ENCODE measurements around the gene SLC8A1. TPM values are rescaled to one million over a fixed set of nuclear protein-coding genes. Genes with fewer than 3 reads are reported as not detected.

Gene SLC8A1
- total RNA-seq, 2 experiments from 2014 or later, result 0.47 to 0.59 TPM

DNA sequence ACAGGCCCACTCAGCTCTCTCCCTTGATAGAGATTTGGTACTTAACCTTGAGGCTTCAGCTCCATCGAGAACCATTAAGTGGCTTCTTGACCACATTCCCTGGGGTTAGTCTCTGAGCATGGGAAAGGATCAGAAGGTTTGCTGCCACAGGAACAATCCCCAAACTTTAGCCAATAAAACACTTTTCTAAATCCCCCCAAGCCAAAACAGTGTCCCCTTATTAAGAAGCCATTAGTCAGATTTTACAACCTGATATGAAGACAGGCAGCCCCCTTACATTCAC is 37.7 kb upstream of the SLC8A1 start:
- H3K9me3 ChIP-seq (ENCODE audit: control insufficient read depth in 1 of 2, insufficient read depth in 1 of 2, low read length in 2 of 2), result no peaks in the 10 kb centered on the region
- ChIA-PET POLR2A (no interaction called here), CTCF (no interaction called here)
- H3K27me3 Mint-ChIP-seq, result no peaks in the 10 kb centered on the region
- intact Hi-C loops (cut with DNase I, micrococcal nuclease), result no loop called here
- no peak for TF ChIP-seq CTCF (IDR thresholded peaks at IDR 0.05)
- H3K36me3 Mint-ChIP-seq (ENCODE audit: low read depth), result no peaks in the 10 kb centered on the region
- no peaks in the 10 kb centered on the region for H3K27me3 ChIP-seq (ENCODE audit: control insufficient read depth in 1 of 2, insufficient read depth in 2 of 2, low read length in 2 of 2)
- peaks cover 21% of the 10 kb centered on the region for H3K4me1 Mint-ChIP-seq (ENCODE audit: low read depth)
- peaks cover 2% of the 10 kb centered on the region for H3K9me3 Mint-ChIP-seq
- no peak for ATAC-seq (ENCODE audit: poor library complexity)
- no peaks in the 10 kb centered on the region for H3K36me3 ChIP-seq (ENCODE audit: insufficient read depth, low read length)
- no peak for DNase-seq
- H3K4me1 ChIP-seq (ENCODE audit: insufficient read depth, low read length), result no peaks in the 10 kb centered on the region
- H3K4me3 ChIP-seq (ENCODE audit: low read length), result peak overlapping the region; percentile 42
- peak overlapping the region; percentile 29 for H3K27ac Mint-ChIP-seq
- H3K4me3 Mint-ChIP-seq, result peak overlapping the region; percentile 75
- H3K27ac ChIP-seq (ENCODE audit: low read depth in 1 of 2, low read length in 2 of 2), result no peak overlapping the region

DNA sequence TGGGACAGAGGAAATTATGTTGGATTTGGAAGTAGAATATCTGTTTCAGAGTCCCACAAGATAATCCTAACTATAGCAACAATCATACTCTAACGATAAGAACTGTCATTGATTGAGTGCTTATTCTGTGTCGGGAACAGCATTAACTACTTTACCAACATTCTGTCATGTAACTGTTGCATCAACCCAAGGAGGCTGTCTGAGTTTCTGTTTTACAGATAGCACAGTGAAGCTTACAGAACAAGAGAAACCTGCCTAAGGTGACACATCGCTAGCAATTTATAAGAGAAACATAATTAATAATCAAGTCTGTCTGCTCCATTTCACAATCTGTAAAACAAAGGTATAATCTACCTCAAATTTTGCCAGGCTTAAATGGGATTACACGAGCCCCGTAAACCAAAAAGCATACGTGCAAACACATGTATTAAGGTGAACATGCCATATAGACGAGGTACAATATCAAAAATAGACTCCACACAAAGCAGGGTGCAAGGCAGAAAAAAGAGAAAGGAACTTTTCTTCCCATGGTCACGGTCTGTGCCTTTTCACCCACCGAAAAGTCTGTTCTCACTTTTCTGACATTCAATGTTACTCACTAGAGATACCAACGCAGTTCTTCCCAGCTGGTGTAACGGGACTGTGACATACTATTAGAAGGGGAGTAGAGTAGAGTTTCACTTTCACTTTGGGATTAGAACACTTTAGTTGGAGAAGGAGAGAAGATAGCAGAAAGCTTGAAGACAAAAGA is 37.2 kb upstream of the SLC8A1 start:
- no peak for ATAC-seq (ENCODE audit: poor library complexity)
- H3K4me1 Mint-ChIP-seq (ENCODE audit: low read depth), result peaks cover 21% of the 10 kb centered on the region
- no peaks in the 10 kb centered on the region for H3K27me3 Mint-ChIP-seq
- intact Hi-C loops (cut with DNase I, micrococcal nuclease), result no loop called here
- ChIA-PET CTCF (no interaction called here), POLR2A (interaction anchor here (0.6 kb wide), 1 partner anchor 286 kb away, joined by 3 read pairs; no protein-coding TSS in a partner anchor)
- Histone ChIP-seq H3K4me1 (ENCODE audit: insufficient read depth, low read length) (no peaks in the 10 kb centered on the region), H3K4me3 (ENCODE audit: low read length) (peak overlapping the region; percentile 42), H3K27ac (ENCODE audit: low read depth in 1 of 2, low read length in 2 of 2) (no peak overlapping the region), H3K27me3 (ENCODE audit: control insufficient read depth in 1 of 2, insufficient read depth in 2 of 2, low read length in 2 of 2) (no peaks in the 10 kb centered on the region), H3K36me3 (ENCODE audit: insufficient read depth, low read length) (no peaks in the 10 kb centered on the region), H3K9me3 (ENCODE audit: control insufficient read depth in 1 of 2, insufficient read depth in 1 of 2, low read length in 2 of 2) (no peaks in the 10 kb centered on the region)
- H3K9me3 Mint-ChIP-seq, result peaks cover 2% of the 10 kb centered on the region
- no peak for TF ChIP-seq CTCF (IDR thresholded peaks at IDR 0.05)
- peak overlapping the region; percentile 29 for H3K27ac Mint-ChIP-seq
- DNase-seq, result peak in 1 of 14 experiments; percentile 26
- H3K4me3 Mint-ChIP-seq, result peak overlapping the region; percentile 75
- no peaks in the 10 kb centered on the region for H3K36me3 Mint-ChIP-seq (ENCODE audit: low read depth)

- no peaks in the 10 kb centered on the region for H3K27me3 Mint-ChIP-seq
- no peaks in the 10 kb centered on the region for H3K36me3 Mint-ChIP-seq (ENCODE audit: low read depth)
- no peaks in the 10 kb centered on the region for H3K9me3 Mint-ChIP-seq
- intact Hi-C loops (cut with DNase I, micrococcal nuclease), result no loop called here
- no peak overlapping the region for H3K4me3 Mint-ChIP-seq
- POLR2A ChIA-PET, result no interaction called here
- no peak overlapping the region for H3K27ac ChIP-seq (ENCODE audit: low read depth in 1 of 2, low read length in 2 of 2)
- H3K27ac Mint-ChIP-seq, result no peak overlapping the region
- CTCF ChIA-PET, result interaction anchor here (0.9 kb wide), 1 partner anchor 9 kb away, joined by 3 read pairs; no protein-coding TSS in a partner anchor
- no peak for DNase-seq
- H3K27me3 ChIP-seq (ENCODE audit: control insufficient read depth in 1 of 2, insufficient read depth in 2 of 2, low read length in 2 of 2), result no peaks in the 10 kb centered on the region
- no peak for ATAC-seq (ENCODE audit: poor library complexity)
- peaks cover 21% of the 10 kb centered on the region for H3K4me1 Mint-ChIP-seq (ENCODE audit: low read depth)
- no peak overlapping the region for H3K4me3 ChIP-seq (ENCODE audit: low read length)
- H3K9me3 ChIP-seq (ENCODE audit: control insufficient read depth in 1 of 2, insufficient read depth in 1 of 2, low read length in 2 of 2), result no peaks in the 10 kb centered on the region
- H3K4me1 ChIP-seq (ENCODE audit: insufficient read depth, low read length), result no peaks in the 10 kb centered on the region
- no peak for TF ChIP-seq CTCF (IDR thresholded peaks at IDR 0.05)
- no peaks in the 10 kb centered on the region for H3K36me3 ChIP-seq (ENCODE audit: insufficient read depth, low read length)
Measured at GRCh38 chr2:40488101-40488601, 36.3 kb upstream of the SLC8A1 start.
